Glomerular endothelial cell (primary cell): ENCODE results near the gene RSPO4. TPM values are rescaled to one million over a fixed set of nuclear protein-coding genes. Genes with fewer than 3 reads are reported as not detected.
"Not testable (repeated sequence)": the region's sequence is repeated elsewhere in the genome, so short reads cannot be mapped to it uniquely, and the experiment has no call there.

Source experiments
- DNase-seq: peaks from one replicate; pipeline ENCODE4 v3.0.0-alpha.2; 2011; ENCODE audit warnings: low read depth, low spot score; ENCODE audit errors: extremely low read depth
- total RNA-seq: library from RNA; depleted of rRNA; stranded (reverse); fragments of >200 nt; gene quantifications from 2 replicates; pipeline ENCODE4 v1.2.3, GENCODE V29; 2015

RSPO4 gene
- not detected in 2 replicates for total RNA-seq

DNA sequence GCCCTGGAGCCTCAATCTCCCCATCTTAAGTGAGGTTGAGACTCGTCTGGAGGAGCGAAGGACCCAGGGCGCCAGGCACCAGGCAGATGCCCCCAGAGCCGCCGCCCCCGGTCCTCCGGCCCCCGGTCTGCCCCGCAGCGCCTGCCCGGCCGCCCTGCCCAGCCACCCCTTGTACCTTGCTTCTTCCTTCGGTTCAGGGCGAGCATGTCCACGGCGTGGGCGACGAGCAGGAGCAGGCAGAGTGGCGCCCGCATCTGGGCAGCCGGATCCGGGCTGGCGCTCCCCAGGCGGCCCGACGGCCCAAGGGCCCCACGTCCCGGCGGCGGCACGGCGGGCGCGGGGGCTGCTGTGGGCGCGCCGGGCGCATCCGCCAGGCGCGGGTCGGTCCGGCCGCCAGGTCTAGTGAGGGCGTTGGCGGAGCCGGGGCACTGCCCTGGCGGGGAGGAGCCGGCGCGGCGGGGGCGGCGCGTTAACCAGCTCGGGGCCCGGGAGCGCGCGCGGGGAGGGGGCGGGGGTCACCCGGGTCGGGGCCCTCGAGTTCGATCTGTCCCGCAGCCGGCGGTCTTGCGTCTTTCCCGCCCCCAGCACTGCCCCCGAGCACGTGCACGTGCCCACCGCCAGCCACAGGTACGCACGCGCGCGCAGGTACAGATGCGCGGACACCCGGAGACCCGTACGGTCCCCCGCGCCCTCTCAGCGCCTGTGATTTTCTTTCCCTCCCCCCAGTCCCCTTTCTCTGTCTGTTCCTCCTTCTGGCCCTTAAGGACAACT, at the start of gene RSPO4:
RSPO4 (minus strand) TSS at position 401 of the 771 bp plus-strand sequence; CDS start at position 254, 147 bp downstream.
- DNase-seq, result no peak

DNA sequence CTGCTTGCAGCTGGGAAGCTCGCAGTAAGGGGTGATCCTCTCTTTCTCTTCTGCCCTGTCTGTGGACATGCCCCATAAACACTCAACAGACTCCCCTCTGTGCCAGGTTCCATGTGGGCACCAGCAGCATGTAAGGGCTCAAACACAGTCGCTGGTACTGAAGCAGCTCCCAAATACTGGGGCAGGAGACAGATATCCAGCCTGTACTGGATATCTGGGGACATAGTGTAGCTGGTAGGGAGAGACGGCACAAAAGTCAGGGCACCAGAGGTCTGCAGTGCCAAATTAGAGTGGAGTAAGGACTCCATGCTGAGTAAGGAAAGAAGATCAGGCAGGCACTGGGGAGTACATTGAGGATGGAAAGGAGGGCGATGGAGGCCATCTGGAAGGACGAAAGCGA, 48.3 kb upstream of the RSPO4 start:
- DNase-seq, result no peak

DNA sequence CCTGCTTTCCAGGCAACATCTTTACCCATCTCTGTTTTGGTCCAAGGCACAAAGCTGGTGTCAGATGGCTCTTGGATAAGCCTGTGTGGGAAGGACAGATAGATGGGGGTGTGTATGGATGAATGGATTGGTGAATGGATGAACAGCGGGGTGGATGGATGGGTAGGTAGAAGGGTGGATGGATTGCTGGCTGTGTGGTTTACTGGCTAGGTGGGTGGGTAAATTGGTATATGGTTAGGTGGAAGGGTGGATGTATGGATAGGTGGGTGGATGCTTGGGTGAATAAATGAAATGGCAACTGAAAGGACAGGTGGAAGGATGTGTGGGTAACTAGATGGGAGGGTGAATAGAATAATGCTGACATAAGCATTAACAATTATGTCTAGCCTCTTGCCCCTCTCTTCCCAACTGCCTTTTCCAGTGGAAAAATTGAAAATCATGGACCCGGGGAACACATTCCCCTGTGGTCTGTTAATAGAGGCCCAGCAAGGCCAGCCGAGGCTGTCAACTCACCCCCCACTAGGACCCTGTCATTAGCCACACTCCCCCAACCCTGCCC, 43.8 kb upstream of the RSPO4 start:
- no peak for DNase-seq

DNA sequence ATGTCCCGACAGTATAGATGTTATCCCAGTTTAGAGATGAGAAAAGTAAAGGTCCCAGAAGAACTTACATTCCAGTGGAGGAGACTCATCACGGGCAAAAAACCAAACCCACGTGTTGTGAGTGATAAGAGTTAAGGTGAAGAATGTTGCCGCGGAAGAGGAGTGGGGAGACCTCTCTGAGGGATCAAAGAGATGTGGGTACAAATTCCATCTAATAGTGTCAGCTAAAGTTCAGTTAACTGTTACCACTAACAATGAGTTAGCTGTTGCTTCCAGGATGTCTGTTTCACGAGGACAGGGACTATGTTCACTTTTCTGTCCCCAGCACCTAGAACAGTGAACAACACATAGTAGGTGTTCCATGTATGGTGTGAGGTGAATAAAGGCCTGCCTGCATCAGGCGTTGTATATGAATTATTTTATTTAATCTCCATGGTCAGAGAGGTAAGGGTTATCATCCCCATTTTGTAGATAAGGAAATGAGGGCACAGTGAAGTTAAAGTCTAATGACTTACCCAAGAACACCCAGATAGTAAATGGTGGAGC, 39.8 kb upstream of the RSPO4 start:
- DNase-seq, result no peak

DNA sequence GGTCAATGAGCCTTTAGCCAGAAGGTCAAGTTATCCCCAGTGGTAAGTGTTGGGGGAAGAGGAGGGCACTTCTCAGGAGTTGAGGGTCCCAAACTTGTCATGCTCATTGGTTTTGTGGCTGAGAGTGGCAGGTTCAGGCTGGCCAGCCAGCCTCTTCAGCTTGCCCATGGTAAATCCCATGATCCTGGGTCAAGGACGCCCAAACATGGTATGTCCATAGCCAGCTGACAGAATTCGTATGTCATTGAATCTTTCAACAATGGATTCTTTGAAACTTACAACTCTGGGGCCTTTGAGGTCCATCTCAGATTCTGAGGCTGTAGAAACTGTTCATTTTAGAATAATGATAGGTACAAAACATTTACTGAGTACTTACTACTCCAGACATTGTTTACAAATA, 36.1 kb upstream of the RSPO4 start:
- DNase-seq, result no peak

DNA sequence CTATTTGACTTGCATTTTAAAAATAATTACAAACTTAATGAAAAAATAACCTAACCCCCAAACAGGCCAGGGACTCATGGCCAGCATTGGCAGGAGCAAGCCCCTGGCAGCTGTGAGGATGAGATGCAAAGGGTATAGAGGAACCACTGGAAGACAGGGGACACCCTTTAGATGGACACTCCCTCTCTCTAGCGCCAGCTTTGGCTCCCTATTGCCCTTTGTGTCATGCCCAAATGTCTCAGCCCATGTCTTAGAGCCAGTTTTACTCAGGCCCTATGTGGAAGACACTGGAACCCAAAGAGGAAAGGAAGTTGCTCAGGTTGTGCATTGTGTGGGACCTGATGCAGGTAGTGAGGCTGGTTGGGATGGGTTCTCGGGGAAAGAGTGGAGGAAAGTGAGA, 34.9 kb upstream of the RSPO4 start:
- no peak for DNase-seq

DNA sequence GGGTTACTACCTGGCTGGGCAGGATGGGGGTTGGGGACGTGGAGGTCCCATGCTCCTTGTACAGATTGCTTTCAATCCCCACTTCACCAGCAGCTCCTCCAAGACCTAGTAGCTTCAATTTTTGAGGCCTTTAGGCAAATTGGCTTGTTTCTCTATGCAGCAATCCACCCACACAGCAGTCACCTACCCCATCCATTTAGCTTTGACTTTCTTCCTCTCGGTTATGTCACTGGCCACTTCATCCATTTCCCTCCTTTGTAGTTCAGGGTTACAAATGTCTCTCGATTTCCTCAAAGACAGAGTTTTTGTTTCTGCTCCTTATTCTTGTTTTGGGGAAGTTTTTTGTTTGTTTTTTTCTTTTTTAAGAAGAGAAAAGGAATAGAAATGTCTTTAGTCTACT, 33.4 kb upstream of the RSPO4 start:
- DNase-seq, result no peak

DNA sequence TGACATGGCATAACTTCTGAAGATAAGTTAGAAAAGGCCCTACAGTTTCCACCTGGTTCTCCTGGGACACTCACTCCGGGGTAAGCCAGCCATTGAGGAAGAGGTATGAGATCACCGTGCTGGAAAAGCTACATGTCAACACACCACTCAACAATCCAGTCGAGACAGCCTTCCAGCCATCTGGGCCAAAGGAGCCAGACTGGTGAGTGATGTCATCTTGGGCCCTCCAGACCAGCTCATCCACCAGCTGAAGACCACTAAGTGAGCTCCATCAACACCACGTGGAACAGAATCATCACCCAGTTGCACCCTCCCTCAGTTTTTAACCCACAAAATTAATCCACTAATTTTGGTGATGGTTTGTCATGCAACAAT, 32.3 kb upstream of the RSPO4 start:
- no peak for DNase-seq

DNA sequence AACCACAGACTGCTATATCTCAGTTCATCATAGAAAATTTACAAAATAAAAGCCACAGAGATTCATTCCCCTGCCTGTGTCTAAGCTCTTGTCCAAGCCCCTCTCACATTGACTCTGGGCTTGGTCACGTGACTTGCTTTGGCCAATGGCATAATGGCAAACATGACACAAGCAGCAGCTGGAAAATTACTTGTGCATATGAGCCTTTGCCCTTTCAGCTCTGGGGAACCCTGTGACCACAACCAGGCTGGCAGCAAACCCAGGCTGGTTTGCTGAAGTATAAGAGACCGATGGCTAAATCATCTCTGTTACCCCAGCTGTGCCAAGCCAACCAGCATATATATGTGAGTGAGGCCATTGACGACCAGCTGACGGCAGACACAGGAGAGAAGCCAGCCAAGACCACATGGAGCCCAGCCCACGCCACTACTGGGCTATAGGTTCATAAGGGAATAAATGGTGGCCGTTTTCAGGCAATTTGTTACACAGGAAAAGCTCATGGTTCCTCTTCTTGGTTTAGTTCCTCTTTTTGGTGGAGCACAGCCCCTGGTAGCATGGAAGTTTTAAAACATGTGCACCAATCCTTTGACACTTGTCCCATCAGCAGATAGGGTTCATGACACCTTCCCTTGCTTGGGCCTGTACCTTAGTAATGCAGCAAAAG, 31.8 kb upstream of the RSPO4 start:
- DNase-seq, result no peak

DNA sequence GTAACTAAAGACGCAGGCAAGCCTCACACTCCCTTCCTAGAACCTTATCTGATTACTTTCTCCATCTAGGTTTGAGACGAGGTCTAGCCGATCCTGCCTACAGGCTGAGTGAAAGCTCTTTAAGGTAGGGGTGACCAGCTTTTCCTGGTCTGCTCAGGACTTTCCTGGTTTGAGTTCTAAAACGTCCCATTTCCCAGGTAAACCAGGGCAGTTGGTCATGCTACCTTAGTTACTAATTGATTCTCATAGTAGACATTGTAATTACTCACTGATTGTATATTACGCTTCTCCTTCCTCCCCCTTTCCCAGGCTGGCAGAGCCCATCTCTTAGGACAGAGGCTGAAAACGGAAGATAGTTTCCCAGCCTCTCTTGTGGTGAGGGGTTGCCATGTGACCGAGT, 27.9 kb upstream of the RSPO4 start:
- DNase-seq, result no peak

DNA sequence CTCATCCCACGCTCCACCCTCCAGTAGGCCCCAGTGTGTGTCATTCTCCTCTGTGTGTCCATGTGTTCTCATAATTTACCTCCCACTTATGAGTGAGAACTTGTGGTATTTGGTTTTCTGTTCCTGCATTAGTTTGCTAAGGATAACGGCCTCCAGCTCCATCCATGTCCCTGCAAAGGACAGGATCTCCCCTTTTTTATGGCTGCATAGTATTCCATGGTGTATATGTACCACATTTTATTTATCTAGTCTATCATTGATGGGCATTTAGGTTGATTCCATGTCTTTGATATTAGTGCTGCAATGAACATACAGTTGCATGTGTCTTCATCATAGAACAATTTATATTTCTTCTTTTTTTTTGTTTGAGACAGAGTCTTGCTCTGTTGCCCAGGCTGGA, 24.1 kb upstream of the RSPO4 start:
- not testable (repeated sequence) for DNase-seq

DNA sequence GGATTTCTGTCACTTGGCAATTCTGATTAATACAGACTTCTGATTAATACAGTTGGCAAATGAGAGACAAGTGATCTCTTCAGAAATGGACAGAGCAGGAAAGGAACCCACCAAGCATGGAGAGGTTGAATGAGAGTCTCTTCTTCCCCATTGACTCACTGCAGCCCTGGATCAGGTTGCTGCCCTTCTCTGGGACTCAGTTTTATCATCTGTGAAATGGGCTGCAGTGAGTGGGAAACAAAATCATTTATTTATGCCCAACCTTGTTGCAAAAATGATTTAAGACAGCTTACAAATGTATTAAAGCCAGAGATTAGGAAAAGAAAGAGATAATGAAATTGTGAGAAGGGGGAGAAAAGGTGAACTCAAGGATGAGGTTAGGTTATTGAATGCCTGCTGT, 20.8 kb upstream of the RSPO4 start:
- DNase-seq, result no peak

DNA sequence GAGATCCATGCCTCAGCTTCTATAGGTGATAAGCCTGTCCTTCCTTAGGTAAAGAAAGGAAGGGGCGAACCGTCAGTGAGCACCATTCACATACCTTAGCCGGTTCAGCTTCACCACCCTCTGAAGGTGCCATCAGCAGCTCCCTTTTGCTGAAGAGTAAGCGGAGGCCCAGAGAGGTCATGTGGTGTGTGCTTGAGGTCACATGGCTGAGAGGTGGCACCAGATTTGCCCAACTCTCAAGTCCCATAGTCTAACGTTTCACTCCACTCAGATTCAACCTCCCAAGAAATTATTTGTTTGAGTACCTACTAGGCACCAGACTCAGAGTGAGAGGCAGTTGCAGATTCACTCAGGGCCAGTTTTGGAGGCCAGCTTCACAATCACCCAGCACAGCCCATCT, 18.5 kb upstream of the RSPO4 start:
- DNase-seq, result no peak

DNA sequence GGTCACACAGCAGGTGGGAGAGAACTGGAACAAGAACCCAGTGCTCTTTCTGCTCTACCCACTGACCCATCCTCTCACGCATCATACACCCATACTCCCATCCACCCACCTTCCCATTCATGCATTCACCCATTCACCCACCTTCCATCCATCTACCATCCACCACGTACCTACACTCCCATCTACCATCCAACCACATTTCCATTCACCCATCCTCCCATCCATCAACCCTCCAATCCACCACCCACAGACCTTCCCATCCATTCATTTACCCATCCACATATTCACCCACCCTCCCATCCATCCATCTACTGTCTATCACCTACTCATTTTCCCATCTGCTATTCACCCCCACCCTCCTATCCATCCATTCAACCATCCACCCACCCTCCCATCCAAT, 17.2 kb upstream of the RSPO4 start:
- DNase-seq, result no peak

DNA sequence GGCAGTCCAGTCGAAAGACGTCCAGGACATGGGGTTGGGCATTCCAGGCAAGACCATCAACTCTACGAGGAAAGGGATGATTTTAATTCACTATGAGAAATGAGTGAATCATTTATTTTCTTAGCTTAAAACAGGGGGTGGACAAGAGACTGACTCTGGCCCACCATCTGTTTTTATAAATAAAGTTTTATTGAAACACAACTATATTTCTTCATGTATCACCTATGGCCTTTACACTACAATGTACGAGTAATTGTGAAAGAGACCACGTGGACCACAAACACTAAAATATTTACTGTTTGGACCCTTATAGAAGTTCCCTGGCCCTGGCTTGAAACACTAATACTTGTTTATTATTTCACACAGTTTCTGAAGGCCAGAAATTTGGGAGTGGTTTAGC, 15.6 kb upstream of the RSPO4 start:
- no peak for DNase-seq

DNA sequence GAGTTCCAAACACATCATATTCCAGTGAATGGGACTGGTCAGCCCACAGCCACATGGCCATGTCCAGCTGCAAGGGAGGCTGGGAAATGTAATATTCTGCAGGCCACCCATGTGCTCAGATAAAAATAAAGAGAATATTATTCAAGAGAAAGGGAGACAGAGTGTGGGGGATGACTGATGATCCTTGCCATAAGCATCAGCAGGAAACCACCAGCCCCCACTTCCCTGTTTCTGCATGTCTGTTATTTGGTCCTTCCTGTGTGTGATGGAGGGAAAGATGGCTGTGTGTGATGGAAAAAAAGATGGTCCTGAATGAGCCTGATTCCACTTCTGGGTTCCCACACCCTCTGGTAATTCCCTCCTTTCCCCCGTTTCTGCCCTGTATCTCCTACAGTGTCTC, 13.1 kb upstream of the RSPO4 start:
- DNase-seq, result no peak

DNA sequence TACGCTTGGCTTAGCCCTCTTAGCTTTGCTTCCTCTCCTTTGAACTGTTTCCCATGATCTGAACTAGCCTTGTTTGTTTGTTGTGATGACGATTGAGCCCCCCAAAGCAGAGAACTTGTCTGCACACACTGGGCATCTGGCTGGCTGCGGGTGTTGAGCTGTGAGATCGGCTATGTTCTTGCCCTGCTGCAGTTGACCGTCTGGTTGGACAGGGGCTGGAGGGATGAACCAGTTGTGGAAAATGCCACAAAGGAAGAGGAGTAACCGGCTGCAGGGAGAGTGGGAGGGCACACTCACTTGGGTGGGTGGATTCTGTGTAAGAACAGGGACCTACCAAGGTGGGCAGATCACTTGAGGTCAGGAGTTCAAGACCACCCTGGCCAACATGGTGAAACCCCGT, 12.4 kb upstream of the RSPO4 start:
- DNase-seq, result no peak

DNA sequence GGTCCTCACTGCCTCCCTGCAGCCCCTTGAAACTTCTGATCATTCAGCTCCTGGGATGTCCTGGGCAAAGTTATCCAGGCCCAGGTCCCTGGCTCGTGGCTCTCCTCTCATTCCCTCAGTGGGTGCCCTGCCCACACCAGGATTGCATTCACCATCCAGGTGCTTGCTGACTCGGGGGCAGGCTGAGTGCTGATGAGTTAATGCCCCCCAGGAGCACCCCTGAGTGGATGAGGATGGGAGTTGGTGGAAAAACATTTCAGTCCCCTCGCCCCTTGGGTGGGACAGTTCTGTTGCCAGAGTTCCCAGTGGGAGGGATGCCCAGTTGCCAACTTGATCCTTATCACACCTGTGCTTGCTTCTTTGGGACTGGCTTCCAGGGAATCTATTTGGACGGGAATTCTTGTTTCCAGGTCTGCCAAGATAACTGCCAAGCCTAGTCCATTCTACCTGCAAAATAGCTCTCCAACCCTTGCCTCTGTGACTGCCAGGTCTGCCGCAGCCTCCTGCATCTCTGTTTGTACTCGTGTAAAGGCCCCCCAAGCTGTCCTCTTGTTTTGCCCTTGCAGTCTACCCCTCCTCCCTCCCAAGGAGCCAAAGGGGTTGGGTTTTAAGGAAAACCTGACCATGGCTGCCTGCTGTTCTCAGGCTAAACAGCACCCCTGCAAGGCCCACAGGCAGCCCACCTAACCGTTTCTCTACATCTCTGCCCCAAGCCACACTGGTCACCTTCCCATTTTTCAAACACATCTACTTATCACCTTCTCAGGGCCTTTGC, 11.6 kb upstream of the RSPO4 start:
- DNase-seq, result no peak

DNA sequence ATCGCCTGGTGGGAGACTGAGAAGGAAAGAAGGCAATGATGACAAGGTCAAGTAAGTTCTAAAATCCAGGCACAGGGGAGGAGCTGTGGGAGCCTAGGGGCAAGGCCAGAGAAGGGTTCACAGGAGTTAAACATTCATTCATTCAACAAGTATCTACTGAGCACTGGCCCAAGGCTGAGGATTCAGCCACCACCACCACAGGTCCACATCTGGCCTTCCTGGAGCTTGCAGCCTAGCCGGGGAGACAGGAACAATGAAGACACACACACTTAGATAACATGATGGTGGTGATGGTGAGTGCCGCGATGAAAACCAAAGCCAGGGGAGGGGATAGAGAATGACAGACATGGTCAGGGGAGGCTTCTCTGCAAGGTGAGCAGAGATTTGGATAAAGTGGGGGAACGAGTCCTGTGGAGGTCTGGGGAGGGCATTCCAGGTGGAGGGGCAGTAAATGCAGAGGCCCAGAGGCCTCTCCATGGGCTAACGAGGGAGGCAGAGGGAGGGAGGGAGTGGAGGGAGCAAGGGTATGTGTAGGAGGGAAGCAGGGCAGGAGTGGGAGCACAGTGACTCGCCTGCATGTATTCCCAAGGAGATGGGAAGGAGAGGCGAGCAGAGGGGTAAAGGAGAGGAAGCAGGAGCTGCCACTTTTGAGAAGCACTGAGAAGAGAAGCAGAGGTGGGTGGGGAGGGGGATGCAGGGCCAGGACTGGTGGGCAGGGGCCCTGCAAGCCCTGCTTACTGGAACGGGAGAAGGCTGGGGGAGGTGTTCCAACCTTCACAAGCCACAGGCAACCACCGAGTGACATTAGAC, 10.5 kb upstream of the RSPO4 start:
- no peak for DNase-seq

DNA sequence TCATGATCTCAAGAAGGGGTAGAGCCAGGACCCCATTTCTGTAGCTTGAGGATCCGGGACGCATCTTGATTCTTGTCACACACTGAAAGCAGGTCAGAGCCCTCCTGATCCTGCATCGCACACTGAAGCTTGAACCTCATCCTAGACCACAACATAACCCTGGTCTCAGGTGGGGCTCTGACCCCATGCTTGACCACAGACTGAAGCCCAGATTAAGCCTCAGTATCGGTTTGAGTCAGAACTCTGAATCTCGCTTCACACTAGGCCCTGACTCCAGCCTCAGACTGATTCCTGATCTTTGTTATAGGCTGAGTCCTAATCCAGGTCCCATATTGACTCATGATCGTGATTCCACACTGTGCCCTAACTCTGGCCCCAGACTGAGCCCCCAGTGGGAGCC, 8.5 kb upstream of the RSPO4 start:
- DNase-seq, result no peak
